K562 (cell line): ENCODE data around the gene MAP3K4. TPM values are rescaled to one million over a fixed set of nuclear protein-coding genes. Genes with fewer than 3 reads are reported as not detected.

Experiments
- BDP1 ChIP-seq: IDR thresholded peaks from 3 replicates; pipeline ENCODE4 v1.6.1; 2011; ENCODE audit not compliant: insufficient read length, insufficient read depth
- CBX2 ChIP-seq: fragments of 200-600 bp; sonication (generic); IDR thresholded peaks from one replicate; pipeline ENCODE4 v1.6.1; 2012; ENCODE audit warnings: mild to moderate bottlenecking, low read length, inconsistent platforms; ENCODE audit not compliant: insufficient read depth, poor library complexity, severe bottlenecking
- CHD4 ChIP-seq: fragments of 200-600 bp; sonication (generic); IDR thresholded peaks from 3 replicates; pipeline ENCODE4 v1.6.1; 2012; ENCODE audit warnings: low read depth, mild to moderate bottlenecking, mixed read lengths, low read length, inconsistent platforms; ENCODE audit not compliant: insufficient read depth, insufficient replicate concordance, poor library complexity, severe bottlenecking
- DIDO1 ChIP-seq: fragments of 450-650 bp; IDR thresholded peaks from 2 replicates; pipeline ENCODE4 v1.6.1; 2016; ENCODE audit warnings: low read depth, missing biosample characterization, missing genetic modification characterization
- EHMT2 ChIP-seq: fragments of 450-650 bp; IDR thresholded peaks from 2 replicates; pipeline ENCODE4 v1.6.1; 2018; ENCODE audit warnings: antibody characterized with exemption
- EZH2 ChIP-seq: IDR thresholded peaks from 2 replicates; pipeline ENCODE4 v1.6.1; 2012; ENCODE audit warnings: low read depth, mild to moderate bottlenecking, inconsistent platforms, low read length, borderline replicate concordance
- GABPB1 ChIP-seq: sonication (generic); formaldehyde crosslinking; IDR thresholded peaks from 2 replicates; pipeline ENCODE4 v1.8.0; 2022; ENCODE audit warnings: mild to moderate bottlenecking, missing genetic modification reagents
- HMGXB4 ChIP-seq: sonication (generic); formaldehyde crosslinking; IDR thresholded peaks from 2 replicates; pipeline ENCODE4 v1.8.1; 2023; ENCODE audit warnings: mild to moderate bottlenecking, missing genetic modification reagents
- IRF9 ChIP-seq: fragments of 450-650 bp; IDR thresholded peaks from 2 replicates; pipeline ENCODE4 v1.6.1; 2016; ENCODE audit warnings: missing biosample characterization, missing genetic modification characterization
- KLF1 ChIP-seq: fragments of 450-650 bp; IDR thresholded peaks from 2 replicates; pipeline ENCODE4 v1.6.1; 2016; ENCODE audit warnings: missing genetic modification characterization, missing compliant biosample characterization
- MAZ ChIP-seq, 2 experiments: fragments of 450-650 bp in 1 of 2; sonication (generic) in 1 of 2; formaldehyde crosslinking; IDR thresholded peaks in 1 of 2; conservative IDR thresholded peaks in 1 of 2; 2 replicates each; pipeline versions ENCODE4 v1.4.0 to v1.5.0; 2020; ENCODE audit warnings: mild to moderate bottlenecking in 1 of 2, missing genetic modification reagents in 1 of 2
- PHTF2 ChIP-seq: fragments of 250-450 bp; sonication (Bioruptor Pico); IDR thresholded peaks from 2 replicates; pipeline ENCODE4 v1.5.0; 2021; ENCODE audit warnings: mild to moderate bottlenecking
- RBM25 ChIP-seq: fragments of 200-400 bp; formaldehyde crosslinking; IDR thresholded peaks from 2 replicates; pipeline ENCODE4 v1.6.1; 2018; ENCODE audit warnings: low read length, low read depth, moderate library complexity; ENCODE audit not compliant: severe bottlenecking
- RFX5 ChIP-seq: IDR thresholded peaks from 2 replicates; pipeline ENCODE4 v1.6.1; 2011; ENCODE audit warnings: low read depth, mild to moderate bottlenecking, improper control_type of control experiment, low read length
- RUNX1 ChIP-seq: sonication (generic); IDR thresholded peaks from 2 replicates; pipeline ENCODE4 v1.6.1; 2016; ENCODE audit warnings: antibody characterized with exemption, low read depth
- SIX5 ChIP-seq, 2 experiments: IDR thresholded peaks; 2 replicates each; pipeline ENCODE4 v1.6.1; 2011; ENCODE audit warnings: low read length in 2 of 2, borderline replicate concordance in 1 of 2, low read depth in 1 of 2, mild to moderate bottlenecking in 1 of 2, moderate library complexity in 1 of 2; ENCODE audit not compliant: insufficient read depth in 1 of 2
- ZFP30 ChIP-seq: fragments of 250-450 bp; sonication (Bioruptor Pico); IDR thresholded peaks from 2 replicates; pipeline ENCODE4 v1.8.0; 2022; ENCODE audit warnings: moderate library complexity, mild to moderate bottlenecking, inconsistent platforms, borderline replicate concordance
- polyA plus RNA-seq, 8 experiments: library from polyadenylated mRNA; depleted of rRNA in 4 of 8; stranded (reverse) in 5 of 8; unstranded in 3 of 8; fragments of >200 nt; fragmentation: Nextera tagmentation in 2 of 8; fragmentation: Illumina TruSeq in 1 of 8; extraction: Ambion mirVana in 2 of 8; extraction: Trizol in 1 of 8; gene quantifications; 2 replicates each; pipeline versions ENCODE4 v1.2.1 to v1.2.3, GENCODE V29; 2011 to 2014; ENCODE audit warnings: inconsistent platforms in 1 of 8, missing spikeins in 1 of 8
- total RNA-seq, 7 experiments: library from RNA; depleted of rRNA in 6 of 7; stranded (reverse); fragments of >200 nt in 6 of 7; fragmentation: Illumina TruSeq in 2 of 7; extraction: Trizol in 2 of 7; gene quantifications; 2 replicates each; pipeline versions ENCODE4 v1.2.1 to v1.2.3, GENCODE V29; 2011 to 2021; ENCODE audit warnings: low replicate concordance in 1 of 7
- TF ChIP-seq, protein P1 (sequence below): fragments of 250-450 bp; sonication (Bioruptor Pico); IDR thresholded peaks from 2 replicates; pipeline ENCODE4 v1.8.0; 2021; ENCODE audit warnings: moderate library complexity, mild to moderate bottlenecking, inconsistent platforms
- TF ChIP-seq, protein P2 (sequence below): sonication (generic); formaldehyde crosslinking; IDR thresholded peaks from 2 replicates; pipeline ENCODE4 v1.9.0; 2022; ENCODE audit warnings: mild to moderate bottlenecking, missing genetic modification reagents
- TF ChIP-seq, protein P3 (sequence below): sonication (generic); formaldehyde crosslinking; IDR thresholded peaks from 2 replicates; pipeline ENCODE4 v1.8.1; 2023; ENCODE audit warnings: mild to moderate bottlenecking, missing genetic modification reagents

MAP3K4 gene
- total and polyA plus RNA-seq, 9 of the 15 experiments (the other 6 are each of a cell fraction or from before 2014, with no cell fraction given), result 21.0 to 77.2 (median 48.9) TPM

DNA sequence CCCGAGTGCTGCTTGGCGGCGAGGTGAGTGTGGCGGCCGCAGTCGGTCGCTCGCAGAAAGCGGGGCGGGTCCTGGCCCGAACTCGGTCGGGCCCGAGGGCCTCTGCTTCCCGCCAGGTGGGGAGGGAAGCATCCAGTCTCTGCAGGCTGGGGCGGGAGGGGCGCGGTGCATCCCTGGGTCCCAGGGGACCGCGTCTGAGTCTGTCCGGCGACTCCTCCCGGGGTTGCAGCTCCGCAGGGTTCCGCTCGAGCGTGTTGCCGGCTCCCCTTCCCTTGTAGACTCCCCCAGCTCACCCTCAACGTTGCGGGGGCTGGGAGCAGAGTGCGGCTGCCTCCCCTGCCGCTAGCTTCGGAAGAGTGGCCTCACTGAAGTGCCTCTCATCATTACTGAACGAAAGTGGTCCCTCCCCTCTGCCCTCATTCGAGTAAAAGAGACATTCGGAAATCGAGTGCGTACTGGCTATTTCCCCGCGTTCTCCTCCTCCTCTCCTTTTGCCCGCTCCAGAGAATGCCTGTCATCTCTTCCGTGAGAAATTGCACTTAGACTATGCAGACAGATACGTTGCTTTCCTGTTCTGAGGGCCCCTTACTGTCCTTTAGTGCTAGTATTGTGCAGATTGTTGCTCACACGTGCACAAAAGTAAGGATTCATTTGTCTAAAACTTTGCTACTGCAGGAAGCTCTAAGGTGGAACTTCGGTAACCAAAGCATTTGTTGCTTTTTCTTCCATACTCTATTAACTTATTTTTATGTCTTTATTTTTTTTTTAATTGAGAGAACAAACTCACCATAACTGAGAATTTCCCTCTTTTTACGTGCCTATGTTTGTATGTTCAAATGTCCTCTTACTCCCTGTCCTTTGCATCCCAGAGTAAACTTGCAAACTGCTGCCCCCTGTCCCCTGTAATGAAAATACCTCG, 751 bp downstream of the MAP3K4 start (continued):
- no peak for TF ChIP-seq EZH2
- TF ChIP-seq SIX5 (IDR thresholded peaks at IDR 0.05; ENCODE audit: borderline replicate concordance in 1 of 2, insufficient read depth in 1 of 2, low read depth in 1 of 2, low read length in 2 of 2), result no peak
- TF ChIP-seq, protein P1, sequence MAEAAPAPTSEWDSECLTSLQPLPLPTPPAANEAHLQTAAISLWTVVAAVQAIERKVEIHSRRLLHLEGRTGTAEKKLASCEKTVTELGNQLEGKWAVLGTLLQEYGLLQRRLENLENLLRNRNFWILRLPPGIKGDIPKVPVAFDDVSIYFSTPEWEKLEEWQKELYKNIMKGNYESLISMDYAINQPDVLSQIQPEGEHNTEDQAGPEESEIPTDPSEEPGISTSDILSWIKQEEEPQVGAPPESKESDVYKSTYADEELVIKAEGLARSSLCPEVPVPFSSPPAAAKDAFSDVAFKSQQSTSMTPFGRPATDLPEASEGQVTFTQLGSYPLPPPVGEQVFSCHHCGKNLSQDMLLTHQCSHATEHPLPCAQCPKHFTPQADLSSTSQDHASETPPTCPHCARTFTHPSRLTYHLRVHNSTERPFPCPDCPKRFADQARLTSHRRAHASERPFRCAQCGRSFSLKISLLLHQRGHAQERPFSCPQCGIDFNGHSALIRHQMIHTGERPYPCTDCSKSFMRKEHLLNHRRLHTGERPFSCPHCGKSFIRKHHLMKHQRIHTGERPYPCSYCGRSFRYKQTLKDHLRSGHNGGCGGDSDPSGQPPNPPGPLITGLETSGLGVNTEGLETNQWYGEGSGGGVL (CRISPR knock-in tag), result no peak
- TF ChIP-seq CHD4, result peak; percentile 22
- TF ChIP-seq GABPB1 (CRISPR knock-in tag), result peak; percentile 53; the same call in 1 of the 2 replicates
- TF ChIP-seq RFX5, result no peak
- TF ChIP-seq CBX2, result no peak
- TF ChIP-seq, protein P2, sequence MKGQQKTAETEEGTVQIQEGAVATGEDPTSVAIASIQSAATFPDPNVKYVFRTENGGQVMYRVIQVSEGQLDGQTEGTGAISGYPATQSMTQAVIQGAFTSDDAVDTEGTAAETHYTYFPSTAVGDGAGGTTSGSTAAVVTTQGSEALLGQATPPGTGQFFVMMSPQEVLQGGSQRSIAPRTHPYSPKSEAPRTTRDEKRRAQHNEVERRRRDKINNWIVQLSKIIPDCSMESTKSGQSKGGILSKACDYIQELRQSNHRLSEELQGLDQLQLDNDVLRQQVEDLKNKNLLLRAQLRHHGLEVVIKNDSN (CRISPR knock-in tag), result no peak
- no peak for TF ChIP-seq MAZ (CRISPR knock-in tag; conservative IDR thresholded peaks at IDR 0.05 in 1 of 2, IDR thresholded peaks at IDR 0.05 in 1 of 2)
- no peak for TF ChIP-seq DIDO1 (tag)
- TF ChIP-seq RUNX1, result no peak
- TF ChIP-seq RBM25, result no peak
- TF ChIP-seq BDP1, result no peak
- TF ChIP-seq, protein P3, sequence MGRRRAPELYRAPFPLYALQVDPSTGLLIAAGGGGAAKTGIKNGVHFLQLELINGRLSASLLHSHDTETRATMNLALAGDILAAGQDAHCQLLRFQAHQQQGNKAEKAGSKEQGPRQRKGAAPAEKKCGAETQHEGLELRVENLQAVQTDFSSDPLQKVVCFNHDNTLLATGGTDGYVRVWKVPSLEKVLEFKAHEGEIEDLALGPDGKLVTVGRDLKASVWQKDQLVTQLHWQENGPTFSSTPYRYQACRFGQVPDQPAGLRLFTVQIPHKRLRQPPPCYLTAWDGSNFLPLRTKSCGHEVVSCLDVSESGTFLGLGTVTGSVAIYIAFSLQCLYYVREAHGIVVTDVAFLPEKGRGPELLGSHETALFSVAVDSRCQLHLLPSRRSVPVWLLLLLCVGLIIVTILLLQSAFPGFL (CRISPR knock-in tag), result no peak
- no peak for TF ChIP-seq ZFP30 (CRISPR knock-in tag)
- no peak for TF ChIP-seq IRF9 (tag)
- no peak for TF ChIP-seq PHTF2
- TF ChIP-seq EHMT2, result no peak
- TF ChIP-seq KLF1 (tag), result no peak
- peak; percentile 84; the same call in 1 of the 2 replicates for TF ChIP-seq HMGXB4 (CRISPR knock-in tag)
